Stimulated activated CD4-positive, alpha-beta T cell treated with anti-CD3 and anti-CD28 coated beads, Interleukin-1b, Interleukin-23, amount 100 ng/mL, for 1 hour (primary cell): ENCODE data around the gene IGSF3.
A peak's percentile ranks its signal among the peaks of the same experiment; 100 is the strongest.
"Not testable (repeated sequence)": the region's sequence is repeated elsewhere in the genome, so short reads cannot be mapped to it uniquely, and the experiment has no call there.

Source experiments
- DNase-seq, 2 donors: peaks; one replicate each; pipeline ENCODE4 v3.0.0-alpha.2; 2020; ENCODE audit warnings: low read depth in 2 of 2

The IGSF3 gene

DNA sequence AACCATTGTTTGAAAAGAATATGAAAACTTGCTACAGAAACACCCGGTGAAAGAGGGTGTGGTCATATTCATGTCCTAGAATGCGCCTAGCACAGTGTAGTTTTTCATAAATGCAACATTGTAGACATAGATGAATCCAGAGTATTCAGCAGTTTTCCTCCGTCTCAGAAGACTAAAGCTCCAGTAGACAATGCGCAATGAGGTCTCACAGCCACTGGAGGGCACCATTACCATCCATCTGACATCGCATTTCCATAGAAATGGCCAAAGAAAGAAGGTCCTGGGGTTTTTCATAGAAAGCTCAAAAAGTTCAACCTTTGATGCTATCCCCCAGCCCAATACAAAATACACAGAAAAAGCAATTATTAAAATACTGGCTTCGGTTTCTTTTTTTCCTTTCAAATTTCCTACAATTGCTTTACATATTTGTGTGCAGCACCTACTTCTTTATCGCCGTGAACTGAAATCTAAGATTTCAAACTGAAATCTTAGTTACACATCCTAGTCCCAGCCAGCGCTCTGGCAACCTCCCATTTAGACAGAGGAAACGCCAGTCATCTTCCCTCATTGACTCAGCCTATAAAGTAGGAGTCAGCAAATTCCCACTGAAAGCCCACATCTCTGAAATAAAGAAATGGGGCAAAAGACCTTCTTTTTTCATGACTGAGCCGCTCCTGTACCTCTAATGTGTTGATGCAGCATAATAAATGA is 92.8 kb downstream of the IGSF3 start:
- DNase-seq, result peak in 1 of 2 donors; percentile 32

GRCh38 chr1:116573431-116574095 is 94.0 kb downstream of the IGSF3 start:
- no peak for DNase-seq

DNA sequence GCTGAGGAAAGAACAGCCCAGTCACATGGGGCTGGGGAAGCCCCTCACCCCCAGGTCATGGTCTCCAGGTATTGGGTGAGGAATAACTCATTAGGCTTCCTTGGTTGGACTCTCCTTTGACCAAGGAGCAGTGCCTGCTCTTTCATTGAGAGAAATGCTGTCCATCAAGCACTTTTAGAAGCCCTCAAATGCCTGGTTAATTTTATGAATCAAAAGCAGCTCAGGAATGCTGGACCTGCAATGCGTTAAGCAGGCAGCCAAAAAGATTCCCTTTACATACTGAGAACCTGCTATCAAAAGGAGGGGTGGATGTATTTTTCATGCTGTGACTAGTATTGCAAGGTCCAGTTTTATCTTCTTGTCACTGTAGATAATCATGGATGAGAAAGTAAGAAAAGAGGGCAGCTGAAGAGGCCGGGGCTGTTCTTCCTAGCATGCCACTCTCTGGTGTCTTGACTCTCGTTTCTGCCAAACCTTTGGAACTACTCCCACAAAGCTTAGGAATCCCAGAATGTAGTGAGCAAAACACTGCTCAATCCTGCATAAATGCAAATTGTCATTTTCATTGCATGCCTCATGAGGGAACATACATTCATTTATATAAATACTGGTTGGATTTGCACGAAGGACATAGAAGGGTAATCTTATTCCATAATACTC is 94.6 kb downstream of the IGSF3 start:
- no peak for DNase-seq

GRCh38 chr1:116572099-116572498 is 95.4 kb downstream of the IGSF3 start:
- no peak for DNase-seq

DNA sequence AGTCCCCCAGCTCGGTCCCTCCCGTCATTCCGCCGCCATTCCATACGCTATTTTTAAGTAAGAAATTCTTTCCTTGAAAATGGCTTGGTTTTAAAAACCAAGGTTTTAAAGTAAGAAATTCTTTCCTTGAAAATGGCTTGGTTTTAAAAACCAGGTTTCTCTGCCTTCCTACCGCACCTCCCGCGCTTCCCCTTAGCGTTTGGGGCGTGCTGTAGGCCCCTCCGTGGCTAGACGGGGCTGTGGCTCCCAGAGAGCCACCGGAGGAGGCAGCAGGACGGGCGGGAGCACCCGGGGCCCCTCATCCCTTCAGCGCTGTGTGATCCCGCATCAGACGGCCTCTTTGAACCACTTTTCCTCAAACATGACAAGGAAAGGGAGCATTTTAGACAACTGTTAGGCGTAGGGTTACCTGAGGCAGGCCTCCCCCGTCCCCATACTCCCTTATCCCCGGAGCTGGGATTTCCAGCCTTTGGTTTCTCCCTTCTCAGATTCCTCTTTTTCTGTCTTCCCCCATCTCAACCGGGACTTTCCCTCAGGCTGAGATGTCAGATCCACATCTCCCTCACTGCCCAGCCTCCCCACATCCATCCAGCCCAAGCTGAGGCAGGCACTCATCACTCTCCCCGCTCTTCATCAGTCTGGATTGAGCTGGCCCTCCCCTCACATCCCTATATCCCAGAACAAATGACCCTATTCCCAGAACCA is 96.2 kb downstream of the IGSF3 start:
- no peak for DNase-seq

DNA sequence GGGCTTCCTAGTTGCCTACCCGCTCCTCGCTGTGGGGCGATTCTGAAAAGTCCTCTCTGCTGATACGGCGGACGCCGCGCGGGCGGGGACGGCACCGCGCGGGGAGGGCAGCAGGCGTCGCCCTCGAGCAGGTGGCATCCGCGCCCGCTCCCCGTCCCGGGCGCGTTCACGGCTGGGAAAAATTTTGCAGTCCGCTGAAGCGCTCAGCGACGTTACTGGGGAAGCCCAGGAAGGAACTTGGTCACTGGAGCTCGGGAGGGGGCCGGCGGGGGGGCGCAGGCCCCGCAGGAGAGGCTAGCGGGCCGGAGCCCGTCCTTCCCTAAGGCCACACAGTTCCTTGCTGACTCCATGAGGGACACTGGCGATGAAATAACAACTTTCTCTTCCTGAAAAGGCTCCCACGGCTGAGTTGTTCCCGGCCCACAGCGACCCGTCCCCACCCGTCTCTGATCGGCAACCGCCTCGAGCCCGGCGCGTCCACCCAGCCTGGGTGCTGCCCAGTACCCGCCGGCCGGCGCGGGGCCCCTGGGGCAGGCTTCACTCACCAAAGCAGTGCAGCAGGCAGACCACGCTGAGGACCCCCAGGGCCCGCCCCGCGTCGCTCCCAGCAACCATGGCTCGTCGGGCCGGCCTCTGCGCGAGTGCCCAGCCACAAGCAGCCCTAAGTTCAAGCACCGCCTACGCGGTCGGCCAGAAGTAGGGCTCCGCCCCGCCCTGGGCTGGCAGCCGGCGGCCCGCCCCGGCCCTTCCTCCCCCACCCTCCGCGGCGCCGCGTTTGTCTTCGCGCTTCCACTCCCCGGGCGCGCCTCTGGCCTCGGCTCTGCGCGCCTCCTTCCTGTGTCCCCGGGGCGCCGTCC is 96.9 kb downstream of the IGSF3 start, which contains the start of gene CD58:
CD58 (minus strand) TSS at position 669 of the 857 bp plus-strand sequence; CDS start at position 615, 54 bp downstream.
- peak; percentile 51 to 68 for DNase-seq

DNA sequence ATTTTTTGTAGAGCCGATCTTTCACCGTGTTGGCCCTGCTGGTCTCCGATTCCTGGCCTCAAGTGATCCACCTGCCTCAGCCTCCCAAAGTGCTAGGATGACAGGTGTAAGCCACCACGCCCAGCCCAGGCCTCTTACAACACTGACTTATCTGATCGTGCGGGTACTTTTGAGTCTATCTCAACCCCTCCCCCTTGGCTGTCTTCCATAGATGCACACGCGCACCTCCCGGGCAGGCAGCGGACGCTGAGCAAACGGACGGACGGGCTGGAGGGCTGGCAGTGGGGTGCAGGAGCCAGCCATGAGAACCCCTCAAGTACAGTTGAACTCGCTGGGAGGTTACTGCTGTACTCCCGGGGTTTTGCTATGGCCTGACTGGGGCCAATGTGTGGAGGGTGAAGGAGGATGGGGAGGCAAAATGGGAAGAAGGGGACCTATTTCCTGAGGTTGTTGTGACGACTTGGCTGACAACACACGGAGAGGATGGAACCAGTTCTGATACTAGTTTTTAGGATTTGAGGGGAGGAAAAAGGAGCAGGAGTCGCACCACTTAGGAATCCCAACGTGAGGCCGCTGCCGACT is 97.7 kb downstream of the IGSF3 start:
- DNase-seq, result no peak

DNA sequence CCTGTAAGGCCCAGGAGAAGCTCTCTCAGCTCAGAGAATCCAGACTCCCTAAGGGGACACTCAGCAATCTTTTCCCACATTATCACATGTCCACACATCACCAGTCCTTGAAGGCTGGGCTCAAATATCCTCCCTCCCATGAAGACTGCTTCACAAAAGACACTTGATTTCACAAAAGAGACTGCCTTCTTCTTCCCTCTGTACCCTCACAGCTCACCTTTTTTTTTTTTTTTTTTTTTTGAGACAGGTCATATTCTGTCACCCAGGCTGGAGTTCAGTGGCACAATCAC is 98.2 kb downstream of the IGSF3 start:
- no peak for DNase-seq

DNA sequence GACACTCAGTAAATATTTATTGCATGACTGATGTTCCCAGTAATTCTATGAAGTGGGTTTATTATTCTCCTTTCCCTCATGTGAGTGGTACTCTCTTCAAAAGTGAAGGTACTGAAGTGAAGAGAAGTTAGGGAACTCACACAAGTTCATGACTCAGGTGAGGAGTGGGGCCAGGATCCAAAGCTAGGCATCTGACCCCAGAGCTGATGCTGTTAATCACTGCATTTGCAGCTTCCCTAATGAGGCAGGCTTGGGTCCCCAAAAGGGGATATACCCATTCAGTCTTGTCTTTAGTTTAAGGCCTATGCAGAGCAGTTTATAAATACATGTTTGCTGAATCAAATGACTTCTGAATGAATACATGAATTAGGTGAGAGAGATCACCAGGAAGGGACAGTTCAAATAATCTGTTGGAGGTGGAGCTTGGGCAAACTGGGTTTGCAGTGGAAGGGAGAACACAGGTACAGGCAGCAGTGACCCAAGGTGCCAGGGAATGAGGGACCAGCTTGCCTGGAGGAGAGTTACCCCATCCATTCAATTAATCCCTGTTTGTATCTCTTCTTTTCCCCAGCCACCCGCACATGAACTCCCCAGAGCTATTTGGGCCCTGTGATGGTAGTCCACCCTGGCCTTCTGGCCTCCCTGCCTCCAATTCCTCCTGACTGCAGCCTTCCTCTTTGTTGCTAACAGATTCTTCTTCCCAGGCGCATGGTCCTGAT is 98.7 kb downstream of the IGSF3 start:
- no peak for DNase-seq

DNA sequence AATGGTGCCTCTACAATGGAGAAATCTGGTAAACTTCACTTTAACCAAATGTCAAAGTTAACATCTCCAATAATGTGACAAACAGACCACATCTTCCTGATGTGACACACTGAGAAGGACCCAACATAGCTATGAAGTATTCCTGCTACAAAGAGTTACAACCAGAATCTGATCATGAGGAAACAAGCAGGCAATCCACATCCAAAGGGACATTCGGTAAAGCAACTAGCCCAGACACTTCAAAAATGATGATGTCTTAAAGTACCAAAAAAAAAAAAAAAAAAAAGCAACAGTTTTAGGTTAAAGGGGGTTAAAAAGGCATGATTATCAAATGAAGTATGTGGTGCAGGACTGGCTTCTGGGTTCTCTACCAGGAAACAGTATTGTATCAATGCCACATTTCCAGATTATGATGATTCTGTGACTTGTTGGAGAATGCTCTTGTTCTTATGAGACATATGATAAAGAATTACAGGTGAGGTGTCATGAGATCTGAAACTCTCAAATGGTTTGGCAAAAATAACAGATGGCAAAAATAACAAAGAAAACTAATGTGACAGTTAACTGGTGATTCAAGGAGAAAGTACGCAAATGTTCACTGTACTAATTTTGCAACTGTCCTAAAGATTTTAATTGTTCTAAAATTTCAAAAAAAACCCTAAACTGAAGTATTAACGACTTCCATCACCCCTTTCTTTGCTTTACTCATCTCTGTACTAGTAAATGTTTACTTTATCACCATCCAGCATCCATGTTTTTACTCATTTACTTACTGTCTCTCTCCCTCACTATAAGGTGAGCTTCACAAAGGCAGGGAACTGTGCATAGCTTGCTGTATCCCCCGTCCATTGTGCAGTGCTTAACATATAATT is 99.5 kb downstream of the IGSF3 start:
- no peak for DNase-seq

GRCh38 chr1:116565222-116565621 is 102.3 kb downstream of the IGSF3 start:
- no peak for DNase-seq

- DNase-seq, result no peak
These were observed 103.1 kb downstream of the IGSF3 start for GRCh38 chr1:116564426-116564825.

- not testable (repeated sequence) for DNase-seq
These were observed 105.1 kb downstream of the IGSF3 start for GRCh38 chr1:116562465-116562864.

- DNase-seq, result no peak
These were observed 106.0 kb downstream of the IGSF3 start for GRCh38 chr1:116561563-116561962.

DNA sequence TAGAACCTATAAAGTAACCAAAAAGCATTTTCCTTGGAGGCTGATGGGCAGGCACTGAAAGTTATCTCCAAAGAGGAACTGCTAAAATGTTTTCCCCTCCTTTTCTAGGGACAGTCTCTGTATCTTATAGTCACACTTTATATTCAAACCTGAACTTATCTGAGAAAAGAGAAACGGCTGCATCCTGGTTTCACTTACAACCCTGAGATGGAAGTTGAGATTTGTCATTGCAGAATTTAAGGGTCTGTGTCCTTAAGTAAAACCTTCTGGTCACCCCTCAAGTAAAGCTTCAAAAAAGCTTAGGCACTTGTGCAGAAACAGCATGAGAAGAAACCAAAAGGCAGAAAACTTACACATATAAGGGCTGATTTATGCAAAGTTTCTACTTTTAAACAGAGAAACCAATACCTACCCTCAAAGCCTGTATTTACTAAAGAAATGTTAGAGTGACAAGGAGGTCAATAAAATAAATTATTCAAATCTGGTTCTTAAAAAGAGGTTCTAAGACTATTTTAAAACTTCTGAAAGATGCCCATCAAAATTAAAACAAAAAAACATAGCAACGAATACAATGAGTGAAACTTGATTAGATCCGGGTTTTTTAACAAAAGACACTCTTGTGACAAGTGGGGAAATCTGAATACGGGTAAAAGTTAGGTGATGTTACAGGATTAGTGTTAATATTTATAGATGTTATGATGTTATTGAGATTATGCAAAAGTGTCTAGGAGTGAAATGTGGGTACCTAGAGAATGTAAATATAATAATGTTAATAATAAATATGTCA is 106.6 kb downstream of the IGSF3 start:
- no peak for DNase-seq

DNA sequence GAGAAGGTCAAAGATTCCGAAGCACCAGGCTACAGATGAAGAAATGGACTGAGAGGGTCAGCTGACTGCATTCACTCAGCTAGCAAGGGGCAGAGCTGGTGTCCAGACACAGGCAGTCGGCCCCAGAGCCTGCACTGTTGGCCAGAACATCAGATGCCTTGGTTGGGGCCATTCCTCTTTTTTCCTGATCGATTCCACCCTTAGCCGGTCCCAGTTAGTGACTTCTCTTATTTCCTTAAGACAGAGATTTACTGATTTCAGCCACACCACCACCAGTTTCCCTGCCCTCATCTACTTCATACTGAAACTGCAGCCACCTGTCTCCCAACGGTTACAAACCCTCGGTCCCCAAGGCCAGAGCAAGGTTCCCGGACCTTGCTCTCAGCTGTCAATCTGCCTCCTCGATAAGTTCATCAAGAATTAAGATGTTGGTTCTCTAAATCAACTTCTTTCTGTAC is 108.2 kb downstream of the IGSF3 start:
- DNase-seq, result no peak

DNA sequence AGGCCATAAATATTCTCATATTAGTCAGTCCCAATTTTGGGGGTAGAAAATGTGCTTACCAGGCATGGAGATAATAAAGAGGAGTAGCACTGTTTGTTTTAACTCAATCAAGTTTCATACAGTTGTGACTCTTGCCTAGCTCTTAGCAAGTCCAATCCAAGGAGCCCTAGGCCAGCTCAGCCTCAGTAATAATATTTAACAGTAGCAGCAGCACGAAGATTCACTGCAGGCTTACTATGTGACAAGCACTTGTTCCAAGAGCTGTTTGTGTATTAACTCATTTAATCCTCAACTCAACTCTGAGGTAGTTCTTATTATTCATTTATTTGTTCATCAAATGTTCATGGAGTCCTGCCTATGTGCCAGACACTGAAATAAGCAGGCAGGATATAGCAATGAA is 109.0 kb downstream of the IGSF3 start:
- DNase-seq, result no peak

- DNase-seq, result no peak
These were observed 109.4 kb downstream of the IGSF3 start for GRCh38 chr1:116558140-116558549.
